AG10803 (cell line): ENCODE data around the gene PPFIBP1.
"Not testable (repeated sequence)": the region's sequence is repeated elsewhere in the genome, so short reads cannot be mapped to it uniquely, and the experiment has no call there.

Experiments used
- DNase-seq: peaks from one replicate; pipeline ENCODE4 v3.0.0; 2010; ENCODE audit warnings: low read depth
- H3K4me3 ChIP-seq: 2 replicates; pipeline ENCODE4 v1.5.1; 2011; ENCODE audit warnings: mild to moderate bottlenecking, low read length, control low read depth
- CTCF ChIP-seq: conservative IDR thresholded peaks from 2 replicates; pipeline ENCODE4 v1.5.1; 2011; ENCODE audit warnings: mild to moderate bottlenecking, low read length, control low read depth, inconsistent platforms

Gene PPFIBP1

GRCh38 chr12:27575090-27575761 is 51.2 kb downstream of the PPFIBP1 start:
- no peak for TF ChIP-seq CTCF
- no peak for DNase-seq
- no peak overlapping the region for H3K4me3 ChIP-seq

GRCh38 chr12:27575762-27576118 is 51.7 kb downstream of the PPFIBP1 start:
- DNase-seq, result no peak
- H3K4me3 ChIP-seq, result no peak overlapping the region

GRCh38 chr12:27576667-27577347 is 52.8 kb downstream of the PPFIBP1 start:
- no peak for DNase-seq

More at GRCh38 chr12:27575762-27576118, 51.7 kb downstream of the PPFIBP1 start:
- no peak for TF ChIP-seq CTCF

GRCh38 chr12:27577688-27578087 is 53.7 kb downstream of the PPFIBP1 start:
- TF ChIP-seq CTCF, result no peak
- no peak overlapping the region for H3K4me3 ChIP-seq
- DNase-seq, result no peak

More at GRCh38 chr12:27576667-27577347, 52.8 kb downstream of the PPFIBP1 start:
- H3K4me3 ChIP-seq, result no peak overlapping the region
- TF ChIP-seq CTCF, result no peak

GRCh38 chr12:27578689-27579372 is 54.8 kb downstream of the PPFIBP1 start:
- no peak for DNase-seq
- H3K4me3 ChIP-seq, result no peak overlapping the region
- no peak for TF ChIP-seq CTCF

GRCh38 chr12:27580561-27581330 is 56.7 kb downstream of the PPFIBP1 start:
- H3K4me3 ChIP-seq, result no peak overlapping the region
- no peak for DNase-seq
- TF ChIP-seq CTCF, result no peak

- DNase-seq, H3K4me3 ChIP-seq: not testable (repeated sequence)
Observed at GRCh38 chr12:27581331-27581671, 57.3 kb downstream of the PPFIBP1 start.

GRCh38 chr12:27581833-27582232 is 57.8 kb downstream of the PPFIBP1 start:
- DNase-seq, result peak; percentile 46
- H3K4me3 ChIP-seq, result not testable (repeated sequence)

GRCh38 chr12:27582445-27582844 is 58.4 kb downstream of the PPFIBP1 start:
- DNase-seq, H3K4me3 ChIP-seq: not testable (repeated sequence)
